DOHH2 (cell line): ENCODE data around the gene EML6.

Experiments used
- EZH2phosphoT487 ChIP-seq: fragments of 200-600 bp; sonication (generic); IDR thresholded peaks from 2 replicates; pipeline ENCODE4 v1.6.1; 2017; ENCODE audit warnings: borderline replicate concordance, mild to moderate bottlenecking, antibody characterized with exemption, low read length, moderate library complexity, mixed read lengths
- TF ChIP-seq, protein P1 (sequence below): fragments of 200-600 bp; sonication (generic); IDR thresholded peaks from one replicate; pipeline ENCODE4 v1.5.1; 2014; ENCODE audit warnings: antibody characterized with exemption, mild to moderate bottlenecking, low read depth, low read length; ENCODE audit not compliant: poor library complexity, severe bottlenecking

GRCh38 chr2:54791831-54792230 is 68.4 kb downstream of the EML6 start:
- TF ChIP-seq, protein P1, sequence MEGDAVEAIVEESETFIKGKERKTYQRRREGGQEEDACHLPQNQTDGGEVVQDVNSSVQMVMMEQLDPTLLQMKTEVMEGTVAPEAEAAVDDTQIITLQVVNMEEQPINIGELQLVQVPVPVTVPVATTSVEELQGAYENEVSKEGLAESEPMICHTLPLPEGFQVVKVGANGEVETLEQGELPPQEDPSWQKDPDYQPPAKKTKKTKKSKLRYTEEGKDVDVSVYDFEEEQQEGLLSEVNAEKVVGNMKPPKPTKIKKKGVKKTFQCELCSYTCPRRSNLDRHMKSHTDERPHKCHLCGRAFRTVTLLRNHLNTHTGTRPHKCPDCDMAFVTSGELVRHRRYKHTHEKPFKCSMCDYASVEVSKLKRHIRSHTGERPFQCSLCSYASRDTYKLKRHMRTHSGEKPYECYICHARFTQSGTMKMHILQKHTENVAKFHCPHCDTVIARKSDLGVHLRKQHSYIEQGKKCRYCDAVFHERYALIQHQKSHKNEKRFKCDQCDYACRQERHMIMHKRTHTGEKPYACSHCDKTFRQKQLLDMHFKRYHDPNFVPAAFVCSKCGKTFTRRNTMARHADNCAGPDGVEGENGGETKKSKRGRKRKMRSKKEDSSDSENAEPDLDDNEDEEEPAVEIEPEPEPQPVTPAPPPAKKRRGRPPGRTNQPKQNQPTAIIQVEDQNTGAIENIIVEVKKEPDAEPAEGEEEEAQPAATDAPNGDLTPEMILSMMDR, result no peak
- no peak for TF ChIP-seq EZH2phosphoT487
